K562 (cell line): ENCODE data around the gene NUP50. TPM values are rescaled to one million over a fixed set of nuclear protein-coding genes. Genes with fewer than 3 reads are reported as not detected.

Experiments used
- CTCFL ChIP-seq: IDR thresholded peaks from 2 replicates; pipeline ENCODE4 v1.6.1; 2011; ENCODE audit warnings: borderline replicate concordance, low read depth, mild to moderate bottlenecking, moderate library complexity, low read length; ENCODE audit not compliant: insufficient read depth, poor library complexity, severe bottlenecking
- HDAC6 ChIP-seq: IDR thresholded peaks from 2 replicates; pipeline ENCODE4 v1.6.1; 2012; ENCODE audit warnings: low read depth, mild to moderate bottlenecking, control low read depth, inconsistent platforms, low read length, moderate library complexity
- L3MBTL2 ChIP-seq: fragments of 450-650 bp; IDR thresholded peaks from 2 replicates; pipeline ENCODE4 v1.6.1; 2016; ENCODE audit warnings: mild to moderate bottlenecking, moderate library complexity
- LEF1 ChIP-seq: fragments of 450-650 bp; IDR thresholded peaks from 2 replicates; pipeline ENCODE4 v1.6.1; 2016; ENCODE audit warnings: mild to moderate bottlenecking
- MGA ChIP-seq: fragments of 450-650 bp; IDR thresholded peaks from 2 replicates; pipeline ENCODE4 v1.6.1; 2016; ENCODE audit warnings: mild to moderate bottlenecking, moderate library complexity
- NBN ChIP-seq: fragments of 450-650 bp; IDR thresholded peaks from 2 replicates; pipeline ENCODE4 v1.6.1; 2016; ENCODE audit warnings: low read depth, mild to moderate bottlenecking
- RAD21 ChIP-seq, 2 experiments: fragments of 250-450 bp in 1 of 2; fragments of 450-650 bp in 1 of 2; sonication (Bioruptor Pico) in 1 of 2; formaldehyde crosslinking in 1 of 2; IDR thresholded peaks in 1 of 2; conservative IDR thresholded peaks in 1 of 2; 2 replicates each; pipeline versions ENCODE4 v1.4.0 to v1.8.0; 2020 to 2022; ENCODE audit warnings: mild to moderate bottlenecking in 2 of 2, moderate library complexity in 1 of 2
- RFX1 ChIP-seq: fragments of 450-650 bp; IDR thresholded peaks from 2 replicates; pipeline ENCODE4 v1.6.1; 2016; ENCODE audit warnings: mild to moderate bottlenecking, moderate library complexity
- SMAD4 ChIP-seq: fragments of 250-450 bp; sonication (Bioruptor Pico); conservative IDR thresholded peaks from 2 replicates; pipeline ENCODE4 v1.8.0; 2021; ENCODE audit warnings: inconsistent platforms, mild to moderate bottlenecking, moderate library complexity
- SMC3 ChIP-seq: conservative IDR thresholded peaks from 2 replicates; pipeline ENCODE4 v1.6.1; 2011; ENCODE audit warnings: low read depth, low read length, improper control_type of control experiment; ENCODE audit not compliant: insufficient read depth
- ZNF316 ChIP-seq: fragments of 450-650 bp; IDR thresholded peaks from 2 replicates; pipeline ENCODE4 v1.6.1; 2016
- ZNF408 ChIP-seq: fragments of 250-450 bp; sonication (Bioruptor Pico); IDR thresholded peaks from 2 replicates; pipeline ENCODE4 v1.4.0; 2020; ENCODE audit warnings: low read depth, mild to moderate bottlenecking, moderate library complexity
- ZNF583 ChIP-seq: fragments of 250-450 bp; sonication (Bioruptor Pico); IDR thresholded peaks from 2 replicates; pipeline ENCODE4 v1.4.0; 2020
- polyA plus RNA-seq, 8 experiments: library from polyadenylated mRNA; depleted of rRNA in 4 of 8; stranded (reverse) in 5 of 8; unstranded in 3 of 8; fragments of >200 nt; fragmentation: Nextera tagmentation in 2 of 8; fragmentation: Illumina TruSeq in 1 of 8; extraction: Ambion mirVana in 2 of 8; extraction: Trizol in 1 of 8; gene quantifications; 2 replicates each; pipeline versions ENCODE4 v1.2.1 to v1.2.3, GENCODE V29; 2011 to 2014; ENCODE audit warnings: inconsistent platforms in 1 of 8, missing spikeins in 1 of 8
- total RNA-seq, 7 experiments: library from RNA; depleted of rRNA in 6 of 7; stranded (reverse); fragments of >200 nt in 6 of 7; fragmentation: Illumina TruSeq in 2 of 7; extraction: Trizol in 2 of 7; gene quantifications; 2 replicates each; pipeline versions ENCODE4 v1.2.1 to v1.2.3, GENCODE V29; 2011 to 2021; ENCODE audit warnings: low replicate concordance in 1 of 7

Gene NUP50
- total and polyA plus RNA-seq, 9 of the 15 experiments (the other 6 are each of a cell fraction or from before 2014, with no cell fraction given), result 23.8 to 83.7 (median 55.3) TPM

- TF ChIP-seq MGA (peak; percentile 94), ZNF583 (CRISPR knock-in tag) (peak; percentile 68; the same call in 1 of the 2 replicates), CTCFL (peak; percentile 77), HDAC6 (no peak), RAD21 (CRISPR knock-in tag; conservative IDR thresholded peaks at IDR 0.05 in 1 of 2, IDR thresholded peaks at IDR 0.05 in 1 of 2) (peak; percentile 12 to 48; a peak in 3 of 4 replicates), ZNF408 (no peak), L3MBTL2 (peak; percentile 98), SMAD4 (peak; percentile 51; the same call in 1 of the 2 replicates), SMC3 (0 out of 2 replicates have a peak, but pooled peaks have one; percentile 7), ZNF316 (0 out of 2 replicates have a peak, but pooled peaks have one; percentile 38), RFX1 (no peak), NBN (no peak), LEF1 (peak; percentile 32; the same call in 1 of the 2 replicates)
Measured at GRCh38 chr22:45192701-45193187, 29.0 kb downstream of the NUP50 start (continued).
